Mesenchymal stem cell (in vitro differentiated cells and primary cell): ENCODE measurements around the gene REELD1.
A peak's percentile ranks its signal among the peaks of the same experiment; 100 is the strongest.

ENCODE experiments used
- DNase-seq: peaks from one replicate; pipeline ENCODE4 v3.0.0-alpha.2; 2013
- H2AFZ ChIP-seq: one replicate; pipeline ENCODE4 v1.6.1; 2013; ENCODE audit warnings: low read depth, mild to moderate bottlenecking, control low read depth, inconsistent platforms, low read length, moderate library complexity
- H2AK5ac ChIP-seq: 2 replicates; pipeline ENCODE4 v1.6.1; 2013; ENCODE audit warnings: low read length, moderate library complexity, mild to moderate bottlenecking, inconsistent platforms; ENCODE audit not compliant: severe bottlenecking
- H2BK120ac ChIP-seq: one replicate; pipeline ENCODE4 v1.6.1; 2013; ENCODE audit warnings: low read depth, mild to moderate bottlenecking, inconsistent platforms, low read length, moderate library complexity
- H2BK12ac ChIP-seq, 2 experiments: one replicate each; pipeline ENCODE4 v1.6.1; 2013; ENCODE audit warnings: inconsistent platforms in 2 of 2, low read length in 2 of 2, mild to moderate bottlenecking in 2 of 2, moderate library complexity in 2 of 2, control low read depth in 1 of 2
- H2BK15ac ChIP-seq: one replicate; pipeline ENCODE4 v1.6.1; 2013; ENCODE audit warnings: mild to moderate bottlenecking, low read depth, inconsistent platforms; ENCODE audit not compliant: poor library complexity, severe bottlenecking
- H2BK5ac ChIP-seq: 2 replicates; pipeline ENCODE4 v1.6.1; 2013; ENCODE audit warnings: low read depth, mild to moderate bottlenecking, low read length, control low read depth, inconsistent platforms; ENCODE audit not compliant: poor library complexity, severe bottlenecking
- H3K14ac ChIP-seq, 2 experiments: one replicate each; pipeline ENCODE4 v1.6.1; 2013; ENCODE audit warnings: inconsistent platforms in 2 of 2, low read length in 2 of 2, control low read depth in 1 of 2, mild to moderate bottlenecking in 1 of 2, moderate library complexity in 1 of 2
- H3K18ac ChIP-seq, 2 experiments: one replicate each; pipeline ENCODE4 v1.6.1; 2013; ENCODE audit warnings: inconsistent platforms in 2 of 2, low read length in 2 of 2, control low read depth in 1 of 2, low read depth in 1 of 2, mild to moderate bottlenecking in 1 of 2
- H3K23ac ChIP-seq, 2 experiments: one replicate each; pipeline ENCODE4 v1.6.1; 2013; ENCODE audit warnings: inconsistent platforms in 2 of 2, low read length in 2 of 2, mild to moderate bottlenecking in 2 of 2, moderate library complexity in 2 of 2, control low read depth in 1 of 2
- H3K27ac ChIP-seq: 2 replicates; pipeline ENCODE4 v1.5.1; 2013; ENCODE audit warnings: mild to moderate bottlenecking, moderate library complexity, low read length, control low read depth, inconsistent platforms; ENCODE audit not compliant: poor library complexity, severe bottlenecking
- H3K27me3 ChIP-seq, 2 experiments: 2 replicates each; pipeline versions ENCODE4 v1.6.1 to v1.7.0; 2013; ENCODE audit warnings: low read length in 2 of 2, mild to moderate bottlenecking in 2 of 2, moderate library complexity in 2 of 2, control low read depth in 1 of 2, inconsistent platforms in 1 of 2; ENCODE audit not compliant: control insufficient read depth in 1 of 2, insufficient read depth in 1 of 2
- H3K36me3 ChIP-seq, 2 experiments: 2 replicates each; pipeline versions ENCODE4 v1.6.1 to v1.7.0; 2013; ENCODE audit warnings: low read length in 2 of 2, control low read depth in 1 of 2, inconsistent platforms in 1 of 2, low read depth in 1 of 2, mild to moderate bottlenecking in 1 of 2; ENCODE audit not compliant: insufficient read depth in 2 of 2, control insufficient read depth in 1 of 2
- H3K4ac ChIP-seq, 2 experiments: one replicate each; pipeline ENCODE4 v1.6.1; 2013; ENCODE audit warnings: inconsistent platforms in 2 of 2, low read length in 2 of 2, mild to moderate bottlenecking in 2 of 2, moderate library complexity in 2 of 2, control low read depth in 1 of 2, low read depth in 1 of 2
- H3K4me1 ChIP-seq: 2 replicates; pipeline ENCODE4 v1.6.1; 2013; ENCODE audit warnings: low read depth, low read length, control low read depth; ENCODE audit not compliant: control insufficient read depth, insufficient read depth
- H3K4me2 ChIP-seq: 2 replicates; pipeline ENCODE4 v1.6.1; 2013; ENCODE audit warnings: low read length, mild to moderate bottlenecking, inconsistent platforms; ENCODE audit not compliant: poor library complexity, severe bottlenecking
- H3K4me3 ChIP-seq, 2 experiments: 2 replicates each; pipeline versions ENCODE4 v1.5.1 to v1.7.0; 2013; ENCODE audit warnings: low read length in 2 of 2, mild to moderate bottlenecking in 2 of 2, control low read depth in 1 of 2, low read depth in 1 of 2; ENCODE audit not compliant: insufficient read depth in 1 of 2
- H3K79me1 ChIP-seq: replicated peaks from 2 replicates; pipeline ENCODE4 v1.6.1; 2013; ENCODE audit warnings: mild to moderate bottlenecking, control low read depth, low read length, inconsistent platforms; ENCODE audit not compliant: poor library complexity, severe bottlenecking
- H3K9ac ChIP-seq: 2 replicates; pipeline ENCODE4 v1.7.0; 2013; ENCODE audit warnings: mild to moderate bottlenecking, low read length, moderate library complexity
- H3K9me3 ChIP-seq: 2 replicates; pipeline ENCODE4 v1.7.0; 2013; ENCODE audit warnings: mild to moderate bottlenecking, low read length; ENCODE audit not compliant: control insufficient read depth
- H4K8ac ChIP-seq: one replicate; pipeline ENCODE4 v1.6.1; 2013; ENCODE audit warnings: inconsistent platforms, mild to moderate bottlenecking, low read length, moderate library complexity
- H4K91ac ChIP-seq: one replicate; pipeline ENCODE4 v1.6.1; 2013; ENCODE audit warnings: mild to moderate bottlenecking, low read length, inconsistent platforms
- WGBS: methylation state at CpG from one replicate; pipeline ENCODE4 v1.1.7; 2013; ENCODE audit warnings: mixed read lengths; 5-methylcytosine and 5-hydroxymethylcytosine counted together

REELD1 gene

GRCh38 chr4:146245246-146245645 is 30.9 kb downstream of the REELD1 start:
- Histone ChIP-seq H3K14ac (peak overlapping the region in 1 of 2 experiments; percentile 72), H4K8ac (no peak overlapping the region), H3K4me1 (peaks cover 12% of the 10 kb centered on the region), H2BK120ac (no peak overlapping the region), H3K18ac (no peak overlapping the region), H3K4me2 (no peak overlapping the region), H3K27ac (no peak overlapping the region), H4K91ac (no peak overlapping the region), H3K79me1 (no peaks in the 10 kb centered on the region), H3K23ac (no peak overlapping the region), H3K4ac (no peak overlapping the region), H3K4me3 (no peak overlapping the region), H2AFZ (no peak overlapping the region), H2BK12ac (no peak overlapping the region), H2BK5ac (no peak overlapping the region), H2BK15ac (no peak overlapping the region), H3K9ac (no peak overlapping the region), H3K9me3 (no peaks in the 10 kb centered on the region), H3K27me3 (no peaks in the 10 kb centered on the region), H2AK5ac (no peak overlapping the region), H3K36me3 (no peaks in the 10 kb centered on the region)
- WGBS: 82% methylated on average over 3 of the region's 3 CpGs
- no peak for DNase-seq

GRCh38 chr4:146245850-146246249 is 31.5 kb downstream of the REELD1 start:
- H2BK12ac ChIP-seq: no peak overlapping the region
- no peaks in the 10 kb centered on the region for H3K27me3 ChIP-seq

GRCh38 chr4:146246381-146246780 is 32.0 kb downstream of the REELD1 start:
- no peak overlapping the region for H3K4me2 ChIP-seq
- no peak overlapping the region for H4K91ac ChIP-seq
- H2BK120ac ChIP-seq: no peak overlapping the region
- DNase-seq: no peak
- H3K9me3 ChIP-seq: no peaks in the 10 kb centered on the region
- no peaks in the 10 kb centered on the region for H3K27me3 ChIP-seq
- no peak overlapping the region for H2BK12ac ChIP-seq
- no peak overlapping the region for H3K4me3 ChIP-seq
- no peak overlapping the region for H4K8ac ChIP-seq
- 91% methylated on average over 6 of the region's 6 CpGs for WGBS
- no peak overlapping the region for H3K27ac ChIP-seq
- H2AFZ ChIP-seq: no peak overlapping the region
- H3K9ac ChIP-seq: no peak overlapping the region
- H2BK15ac ChIP-seq: no peak overlapping the region
- no peak overlapping the region for H3K14ac ChIP-seq
- no peaks in the 10 kb centered on the region for H3K36me3 ChIP-seq
- no peaks in the 10 kb centered on the region for H3K79me1 ChIP-seq
- H2BK5ac ChIP-seq: no peak overlapping the region
- peaks cover 12% of the 10 kb centered on the region for H3K4me1 ChIP-seq
- no peak overlapping the region for H3K23ac ChIP-seq
- H3K4ac ChIP-seq: no peak overlapping the region
- no peak overlapping the region for H2AK5ac ChIP-seq
- H3K18ac ChIP-seq: no peak overlapping the region

More at GRCh38 chr4:146245850-146246249, 31.5 kb downstream of the REELD1 start:
- Histone ChIP-seq H3K36me3 (no peaks in the 10 kb centered on the region), H3K18ac (no peak overlapping the region), H3K4me1 (peaks cover 12% of the 10 kb centered on the region), H3K4ac (no peak overlapping the region), H3K4me2 (no peak overlapping the region), H4K8ac (no peak overlapping the region), H3K79me1 (no peaks in the 10 kb centered on the region), H3K27ac (no peak overlapping the region), H3K9ac (no peak overlapping the region), H3K4me3 (no peak overlapping the region), H2AK5ac (no peak overlapping the region), H3K14ac (no peak overlapping the region), H2AFZ (no peak overlapping the region), H3K23ac (no peak overlapping the region), H2BK120ac (no peak overlapping the region), H2BK15ac (no peak overlapping the region), H2BK5ac (no peak overlapping the region), H4K91ac (no peak overlapping the region), H3K9me3 (no peaks in the 10 kb centered on the region)
- 88% methylated on average over 4 of the region's 4 CpGs for WGBS
- no peak for DNase-seq

- no peak overlapping the region for H2BK5ac ChIP-seq
- H3K4me1 ChIP-seq: peaks cover 6% of the 10 kb centered on the region
- no peak overlapping the region for H3K4ac ChIP-seq
- H2AFZ ChIP-seq: no peak overlapping the region
- WGBS: 67% methylated on average over 2 of the region's 2 CpGs
- H3K27ac ChIP-seq: no peak overlapping the region
- no peaks in the 10 kb centered on the region for H3K79me1 ChIP-seq
- no peak overlapping the region for H2BK12ac ChIP-seq
- H3K14ac ChIP-seq: no peak overlapping the region
- no peak overlapping the region for H4K8ac ChIP-seq
- H2AK5ac ChIP-seq: no peak overlapping the region
- H3K4me2 ChIP-seq: no peak overlapping the region
- no peak overlapping the region for H3K18ac ChIP-seq
- no peak overlapping the region for H2BK15ac ChIP-seq
- H3K9ac ChIP-seq: no peak overlapping the region
- no peak overlapping the region for H2BK120ac ChIP-seq
- H4K91ac ChIP-seq: no peak overlapping the region
- H3K4me3 ChIP-seq: no peak overlapping the region
- no peak for DNase-seq
- no peaks in the 10 kb centered on the region for H3K27me3 ChIP-seq
- no peak overlapping the region for H3K23ac ChIP-seq
- H3K9me3 ChIP-seq: no peaks in the 10 kb centered on the region
- H3K36me3 ChIP-seq: no peaks in the 10 kb centered on the region
Measured at GRCh38 chr4:146247356-146247755, 33.0 kb downstream of the REELD1 start.
